ENCODE results near the gene POU3F1.

POU3F1 gene

DNA sequence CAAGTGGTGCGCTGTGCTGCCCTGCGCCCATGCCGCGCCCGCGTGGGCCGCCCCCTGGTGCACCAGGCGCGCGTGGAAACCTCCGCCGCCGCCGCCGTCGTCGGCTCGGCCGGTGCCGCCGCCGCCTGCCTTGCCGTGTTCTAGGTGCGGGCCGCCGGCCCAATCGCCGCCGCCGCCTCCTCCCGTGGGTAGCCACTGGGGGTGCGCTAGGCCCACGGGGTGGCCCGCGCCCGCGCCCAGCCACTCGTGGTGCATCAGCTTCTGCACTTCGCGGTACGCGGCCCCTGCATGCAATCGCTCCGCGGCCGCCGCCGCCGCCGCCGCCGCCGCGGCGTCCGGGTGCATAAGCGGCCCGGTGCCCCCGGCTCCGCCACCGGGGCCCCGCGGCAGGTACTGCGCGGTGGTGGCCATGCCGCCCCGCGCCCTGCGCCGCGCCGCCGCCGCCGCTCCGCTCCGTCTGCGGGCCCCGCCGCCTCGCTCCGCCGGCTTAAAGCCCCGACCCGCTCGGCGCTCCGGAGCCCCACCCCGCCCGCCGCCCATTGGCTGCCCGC, at the start of gene POU3F1:
Gene POU3F1 (minus strand): TSS at position 461 of the 551 bp plus-strand sequence. CDS start 50 bp downstream, at position 411.
- no peak for FAIRE-seq

DNA sequence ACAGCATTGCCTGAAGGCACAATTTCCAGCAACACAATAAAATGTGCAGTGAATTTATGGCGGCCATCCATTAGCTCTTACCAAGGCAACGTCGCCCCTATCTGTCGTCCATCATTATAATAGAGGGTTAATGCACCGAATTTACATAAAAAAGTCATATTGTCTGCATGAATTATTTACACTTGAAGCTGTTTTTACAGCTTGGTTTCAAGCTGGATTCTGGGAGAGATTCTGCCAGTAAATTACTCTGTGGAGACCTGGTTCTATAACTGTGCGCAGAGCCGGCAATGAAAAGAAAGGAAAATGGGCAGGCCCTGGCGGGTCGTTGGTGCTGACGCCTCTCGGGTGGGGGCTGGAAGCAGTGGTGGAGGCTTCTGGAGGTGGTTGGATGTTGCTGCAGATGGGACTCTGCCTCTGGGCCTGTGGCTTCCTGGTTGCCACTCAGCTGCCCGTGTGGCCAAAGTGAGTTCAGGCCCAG, 48.9 kb upstream of the POU3F1 start:
- no peak for FAIRE-seq

DNA sequence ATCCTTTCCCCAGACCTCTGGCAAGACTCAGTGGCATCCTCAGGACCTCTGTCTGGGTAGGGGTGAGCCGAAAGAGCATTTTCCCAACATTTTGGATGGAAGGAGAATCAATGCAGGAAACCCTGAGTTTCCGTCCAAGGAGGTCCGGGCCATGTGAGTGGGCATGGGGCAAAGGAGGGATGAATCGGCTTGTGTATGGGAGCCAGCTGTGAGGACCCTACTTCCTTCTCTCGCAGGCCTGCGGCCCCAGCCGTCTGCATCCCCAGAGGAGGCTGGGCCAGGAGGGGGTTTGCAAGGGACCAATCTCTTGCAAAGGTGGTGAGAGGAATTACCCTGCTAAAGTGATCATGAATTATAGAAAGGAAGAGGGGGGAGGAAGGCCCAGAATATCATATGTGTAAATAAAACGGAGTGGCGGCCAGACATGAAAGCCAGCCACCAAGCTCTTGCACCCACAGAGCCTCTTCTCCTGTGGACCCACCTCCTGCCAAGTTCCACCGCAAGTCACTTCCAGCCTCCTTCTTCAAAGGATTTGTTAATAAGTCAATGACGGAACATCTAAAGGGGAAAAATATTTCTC, 48.2 kb upstream of the POU3F1 start:
- no peak for FAIRE-seq

DNA sequence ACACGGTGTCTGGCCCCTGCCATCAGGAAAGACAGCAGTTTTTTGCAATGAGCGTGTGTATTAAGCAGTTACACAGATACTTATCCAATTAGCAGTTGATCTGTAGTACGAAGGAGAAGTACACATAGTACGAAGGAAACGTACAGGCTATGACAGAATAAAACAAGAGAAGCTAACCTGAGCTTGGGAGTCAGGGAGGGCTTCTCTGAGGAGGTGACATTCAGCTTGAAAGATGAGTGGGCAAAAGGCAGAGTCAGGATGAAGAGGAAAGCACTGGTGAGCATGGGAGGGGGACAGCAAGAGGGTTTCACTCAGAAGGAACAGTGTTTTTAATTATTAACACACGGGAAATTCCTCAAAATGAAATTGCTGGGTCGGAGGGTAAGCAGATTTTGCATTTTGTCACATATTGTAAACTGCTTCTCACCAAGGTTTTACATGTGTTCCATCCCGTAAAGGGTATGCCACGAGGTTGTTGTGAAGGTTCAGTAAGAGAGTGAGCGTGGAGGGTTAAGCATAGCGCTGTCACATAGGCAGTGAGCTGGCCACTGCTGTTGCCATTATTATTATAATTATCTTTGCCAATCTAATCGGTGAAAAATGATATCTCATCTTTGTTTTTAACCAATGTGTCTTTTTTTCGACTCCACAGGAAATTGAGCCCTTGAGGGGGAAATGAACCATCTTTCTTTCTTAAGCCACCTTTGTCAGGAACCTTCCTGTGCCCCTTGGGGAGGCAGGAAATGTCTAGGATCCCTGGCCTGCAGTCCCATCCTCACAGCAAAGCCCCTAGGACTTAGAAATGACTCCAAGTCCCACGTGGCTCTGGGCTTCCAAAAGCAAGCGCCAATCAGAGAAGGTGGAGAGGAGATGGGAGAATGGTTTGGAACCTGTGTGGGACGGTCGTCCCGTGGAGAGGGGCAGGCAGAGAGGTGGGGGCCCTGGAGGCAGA, 47.3 kb upstream of the POU3F1 start:
- FAIRE-seq, result no peak

DNA sequence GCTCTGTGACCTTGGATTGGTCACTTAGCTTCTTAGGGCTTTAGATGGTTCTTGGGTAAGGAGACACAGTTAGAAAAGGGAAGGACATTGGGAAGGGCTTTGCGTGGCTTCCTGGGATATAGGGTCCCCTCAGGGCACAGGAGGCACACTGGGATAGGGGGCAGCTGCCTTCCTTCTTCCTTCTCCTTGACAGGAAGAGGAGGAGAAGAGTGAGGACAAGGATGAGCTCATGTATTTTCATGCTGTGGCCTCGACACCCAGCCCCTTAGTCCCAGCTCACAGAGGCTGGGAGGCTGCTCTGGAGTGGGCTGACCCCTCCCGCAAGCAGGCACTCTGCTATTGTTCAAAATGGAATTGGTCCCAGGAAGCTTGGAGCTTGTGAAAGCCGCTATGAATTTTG, 45.7 kb upstream of the POU3F1 start:
- FAIRE-seq, result no peak

DNA sequence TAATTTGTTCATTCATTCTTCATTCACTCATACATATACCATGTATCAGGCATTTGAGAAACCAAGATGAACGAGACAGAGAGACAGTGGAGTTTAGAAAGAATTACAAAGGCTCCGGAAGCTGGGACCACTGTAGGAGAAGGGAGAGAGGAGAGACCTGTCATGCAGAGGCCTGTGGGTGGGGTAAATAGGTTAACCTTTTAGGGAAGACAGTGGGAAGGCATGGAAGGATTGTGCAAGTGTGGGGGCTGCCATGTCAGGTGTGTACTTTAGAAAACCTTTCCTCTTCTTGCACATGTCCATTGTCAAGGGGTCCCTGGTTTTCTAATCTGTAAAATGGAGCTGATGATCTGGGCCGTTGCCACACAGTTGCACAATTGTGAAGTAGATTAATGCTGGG, 44.2 kb upstream of the POU3F1 start:
- no peak for FAIRE-seq

DNA sequence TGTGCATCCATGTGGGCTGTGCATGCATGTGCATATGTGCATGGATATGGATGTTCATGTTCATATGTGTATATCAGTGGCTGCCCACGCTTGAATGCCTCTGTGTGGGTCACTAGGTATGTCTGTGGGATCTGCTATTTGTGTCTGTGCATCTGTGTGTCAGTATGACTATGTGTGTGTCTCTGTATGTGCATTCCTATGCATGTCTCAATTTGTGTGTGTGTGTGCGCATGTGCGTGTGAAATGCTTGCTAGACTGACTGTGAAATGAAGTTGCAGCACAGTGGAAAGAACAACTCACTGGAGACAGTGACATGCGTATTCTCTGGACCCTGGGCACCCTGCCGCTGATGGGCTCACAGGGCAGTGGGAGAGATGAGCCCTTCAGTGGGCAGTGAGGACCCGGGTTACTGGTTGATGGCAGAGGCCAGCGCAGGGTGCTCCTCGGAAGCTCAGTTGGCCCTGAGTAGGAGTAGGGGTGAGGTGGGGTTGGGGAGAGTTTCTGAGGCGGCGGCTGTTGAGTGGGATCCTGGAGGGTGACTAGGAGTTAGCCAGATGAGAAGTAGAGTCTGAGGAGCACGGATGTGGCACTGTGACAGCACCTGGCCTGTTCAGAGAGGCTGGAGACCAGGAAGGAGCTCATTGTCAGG, 43.2 kb upstream of the POU3F1 start:
- FAIRE-seq, result no peak

DNA sequence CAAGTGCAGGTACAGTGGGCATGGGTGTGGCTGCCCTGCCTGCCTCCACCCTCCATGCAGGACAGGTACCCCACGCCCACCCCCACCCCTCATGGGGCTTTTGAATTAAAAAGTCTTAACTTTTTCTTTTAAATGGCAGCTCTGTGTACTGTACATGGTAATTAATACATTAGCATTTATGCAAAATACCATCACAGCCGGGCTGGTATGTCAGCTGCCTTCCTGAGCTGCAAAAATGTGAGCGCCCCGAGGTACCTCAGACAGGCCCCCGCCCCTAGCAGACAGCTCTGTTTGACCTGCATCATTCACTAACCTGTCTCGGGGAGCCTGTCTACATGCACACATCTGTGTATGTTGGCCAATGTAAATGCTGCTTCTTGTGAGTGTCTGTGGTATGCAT, 42.2 kb upstream of the POU3F1 start:
- FAIRE-seq, result no peak

DNA sequence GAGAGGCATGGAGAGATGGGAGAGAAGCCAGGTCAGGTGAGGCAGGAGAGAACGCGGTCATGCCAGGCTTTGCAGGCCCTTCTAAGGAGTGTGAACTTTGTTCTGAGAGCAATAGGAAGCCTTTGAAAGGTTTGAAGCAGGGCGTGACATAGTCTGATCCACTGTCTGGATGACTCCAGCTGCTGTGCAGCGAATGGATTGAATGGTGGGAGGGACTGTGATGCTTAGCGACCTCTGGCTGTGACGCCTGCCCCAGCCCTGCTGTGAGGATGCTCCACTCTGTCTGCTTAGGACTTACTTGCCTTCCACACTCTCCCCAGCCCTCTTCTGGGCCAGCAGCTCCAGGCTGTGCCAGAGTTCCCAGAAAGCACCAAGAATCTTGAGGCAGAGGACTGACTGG, 41.8 kb upstream of the POU3F1 start:
- no peak for FAIRE-seq

DNA sequence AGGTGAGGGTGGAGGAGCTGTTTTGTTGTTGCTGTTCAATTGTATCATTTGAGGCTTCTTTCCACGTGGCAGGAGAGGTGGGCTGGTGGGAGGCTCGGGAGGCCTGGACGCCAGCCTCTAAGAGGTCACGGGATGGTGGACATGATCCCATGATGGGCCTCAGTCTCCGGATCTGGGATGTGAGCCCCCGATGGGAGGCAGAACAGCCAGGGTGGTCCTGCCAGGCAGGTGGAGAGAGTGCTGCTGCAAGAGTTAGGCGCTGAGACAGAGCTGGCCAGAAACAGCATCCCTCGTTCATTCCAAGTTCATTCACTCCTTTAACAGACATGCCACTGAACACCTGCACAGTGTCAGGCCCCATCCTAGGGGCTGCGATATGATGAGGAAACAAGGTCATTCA, 41.1 kb upstream of the POU3F1 start:
- FAIRE-seq, result no peak

DNA sequence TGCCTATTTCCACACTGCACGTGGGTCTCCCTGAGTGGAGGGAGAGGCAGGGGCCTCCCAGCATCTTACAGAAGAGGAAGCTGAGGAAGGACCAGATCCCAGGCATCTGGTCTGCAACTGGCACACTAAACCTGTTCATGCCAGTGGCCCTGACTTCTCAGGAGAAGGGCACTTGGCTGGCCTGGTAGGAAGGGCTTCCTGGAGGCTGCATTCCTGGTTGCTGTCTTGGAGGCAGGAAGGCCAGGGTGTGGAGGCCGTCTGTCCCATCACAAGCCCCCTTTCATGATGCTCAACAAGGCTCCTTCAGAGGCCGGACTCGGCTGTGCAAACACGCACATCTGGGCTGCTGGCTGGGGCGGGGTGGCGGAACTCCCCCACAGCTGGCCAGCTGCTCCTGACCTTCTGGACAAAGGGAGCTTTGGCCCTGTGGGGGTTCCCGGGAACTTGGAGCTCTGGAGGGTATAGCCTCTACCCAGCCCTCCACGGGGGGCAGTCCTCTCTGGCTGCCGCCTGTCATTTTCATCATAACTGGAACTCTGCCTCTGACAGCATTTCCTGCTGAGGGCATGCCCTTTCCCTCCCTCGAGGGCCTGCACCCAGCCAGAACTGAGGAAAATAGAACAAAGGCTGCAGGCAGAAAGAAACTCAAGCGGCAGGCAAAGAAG, 39.2 kb upstream of the POU3F1 start:
- FAIRE-seq, result no peak

DNA sequence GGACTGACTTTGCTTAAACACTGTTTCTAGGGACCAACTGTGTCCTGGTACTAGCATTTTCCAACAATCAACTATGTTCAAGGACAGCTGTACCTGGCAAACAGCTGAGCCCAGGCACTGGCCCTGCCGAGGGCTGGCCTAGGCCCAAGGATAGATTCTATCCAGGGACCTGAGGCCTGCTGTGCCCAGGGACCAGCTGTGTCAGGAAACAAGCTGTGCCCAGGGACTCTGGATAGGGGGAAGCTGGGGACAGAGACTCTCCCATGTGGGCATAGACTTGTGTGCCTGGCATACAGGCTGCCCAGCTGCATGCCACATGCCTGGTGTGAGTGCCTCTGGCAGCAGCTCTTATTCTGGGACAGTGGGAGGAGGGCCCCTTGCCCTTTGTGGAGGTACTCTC, 38.1 kb upstream of the POU3F1 start:
- no peak for FAIRE-seq

DNA sequence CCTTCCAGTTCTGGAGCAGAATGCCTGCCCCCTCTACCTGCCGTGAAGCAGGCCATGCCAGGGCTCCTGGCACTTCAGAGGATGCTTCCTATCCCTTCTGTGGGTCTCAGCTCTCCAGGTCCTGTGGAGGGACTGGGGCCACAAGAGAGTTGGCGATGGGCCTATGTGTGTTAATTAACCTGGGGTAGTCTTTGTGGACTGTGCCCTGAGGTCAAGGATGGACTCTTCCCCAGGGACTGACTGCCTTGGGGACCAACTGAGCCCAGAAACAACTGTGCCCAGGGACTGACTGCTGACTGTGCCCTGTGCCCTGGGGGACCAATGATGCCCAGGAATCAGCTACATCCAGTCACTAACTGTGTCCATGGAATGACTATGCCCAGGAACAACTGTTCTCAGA, 37.5 kb upstream of the POU3F1 start:
- FAIRE-seq, result no peak

DNA sequence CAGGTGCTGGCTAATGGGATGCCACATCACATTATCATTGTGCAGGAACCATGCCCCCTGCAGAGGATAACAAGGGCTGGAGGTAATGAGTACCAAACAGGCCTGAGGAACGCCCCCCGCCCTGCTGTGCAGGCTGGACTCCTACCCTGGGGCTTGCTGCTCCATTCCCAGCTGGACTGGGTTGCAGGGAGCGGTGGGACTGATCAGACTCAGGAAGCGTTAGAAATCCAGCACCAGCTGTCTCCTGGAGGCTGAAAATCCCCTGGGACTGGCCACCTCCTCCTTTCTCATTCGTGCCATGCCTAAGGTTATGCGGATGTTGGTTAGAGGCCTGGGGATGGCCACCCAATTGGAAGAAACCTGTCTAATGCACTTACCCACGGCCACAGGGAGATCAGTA, 36.9 kb upstream of the POU3F1 start:
- FAIRE-seq, result no peak

DNA sequence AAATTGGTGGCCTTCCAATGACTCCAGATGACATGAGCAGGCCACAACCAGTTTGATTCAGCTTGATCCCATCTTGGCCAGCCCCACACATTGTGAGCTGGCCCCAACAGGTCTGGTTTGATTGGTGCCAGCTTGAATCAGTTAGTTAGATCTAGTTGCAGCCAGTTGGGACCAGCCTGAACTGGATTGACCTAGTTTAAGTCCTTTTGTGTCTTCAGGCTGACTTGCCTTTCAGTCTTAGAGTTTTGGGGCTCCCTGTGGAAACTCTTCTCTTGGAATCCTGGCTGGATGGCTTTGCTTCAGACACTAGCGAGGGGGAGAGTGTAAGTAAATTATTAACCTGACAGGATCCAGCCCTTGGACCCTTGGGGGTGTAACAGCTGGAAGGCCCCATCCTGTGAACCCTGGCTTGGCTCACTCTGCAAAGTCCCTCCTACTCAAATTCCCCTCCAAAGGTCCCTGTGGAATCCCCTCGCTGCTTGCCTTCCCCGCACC, 36.2 kb upstream of the POU3F1 start:
- FAIRE-seq, result no peak

DNA sequence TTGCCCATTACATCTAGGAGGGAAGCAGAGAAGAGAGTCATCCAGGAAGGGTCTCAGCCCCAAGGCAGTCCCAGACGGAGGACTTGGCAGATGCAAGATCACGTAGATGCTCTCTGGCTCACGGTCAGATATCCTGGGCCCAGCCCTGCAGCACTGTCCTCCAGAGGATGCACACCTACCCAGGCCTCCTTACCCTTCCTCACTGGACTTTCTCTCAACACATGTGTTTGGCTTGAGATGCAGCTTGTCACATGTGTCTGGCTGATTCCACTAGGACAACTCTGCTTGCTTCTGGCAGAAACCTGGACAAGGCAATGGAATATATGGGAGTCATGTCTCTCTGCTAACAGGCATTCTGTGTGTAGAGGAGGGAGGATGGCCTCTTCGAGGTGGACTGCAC, 32.4 kb upstream of the POU3F1 start:
- FAIRE-seq, result no peak

DNA sequence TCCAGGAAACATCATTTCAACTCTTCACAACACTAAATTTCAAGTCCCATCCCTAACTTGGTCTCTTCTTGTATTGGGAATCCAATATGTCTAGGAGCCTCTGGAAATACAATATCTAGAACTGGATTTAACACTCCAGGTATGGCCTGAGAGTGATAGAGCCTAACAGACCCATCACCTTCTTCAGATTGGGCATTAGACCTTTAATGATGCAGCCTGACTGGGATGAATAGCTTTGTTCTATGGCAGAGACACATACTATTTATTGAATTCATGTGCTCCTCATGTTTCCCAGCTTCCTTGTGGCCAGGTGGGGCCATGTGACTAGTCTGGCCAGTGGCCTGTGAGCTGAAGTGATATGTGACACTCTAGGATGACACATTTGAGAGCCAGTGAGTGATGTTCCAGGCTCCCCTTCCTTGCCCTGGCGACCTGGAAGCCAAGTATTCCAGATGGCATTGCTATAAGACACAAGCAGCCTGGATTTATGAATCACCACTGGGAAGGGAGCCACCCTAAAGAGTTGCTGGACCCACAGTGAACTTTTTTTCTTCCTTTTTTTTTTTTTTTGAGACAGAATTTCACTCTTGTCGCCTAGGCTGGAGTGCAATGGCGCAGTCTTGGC, 31.0 kb upstream of the POU3F1 start:
- no peak for FAIRE-seq

DNA sequence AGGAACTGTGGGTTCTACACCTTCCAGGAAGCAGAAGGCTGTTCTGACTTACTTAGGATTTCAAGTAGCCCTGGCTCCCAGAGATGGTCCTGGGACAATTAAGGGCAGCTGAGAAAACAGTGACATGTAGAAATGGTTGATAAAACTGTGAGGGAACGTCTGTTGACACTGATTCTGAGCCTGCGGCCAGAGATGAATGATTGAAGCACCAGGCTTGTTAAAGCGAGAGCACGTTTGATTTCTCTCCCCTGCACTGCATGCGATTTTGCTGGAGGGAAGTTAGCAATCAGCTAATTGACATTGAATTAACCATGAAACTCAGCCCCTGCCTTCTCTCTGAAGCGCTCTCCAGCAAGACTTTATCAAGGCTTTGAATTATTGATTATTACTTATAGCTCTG, 29.9 kb upstream of the POU3F1 start:
- FAIRE-seq, result no peak

DNA sequence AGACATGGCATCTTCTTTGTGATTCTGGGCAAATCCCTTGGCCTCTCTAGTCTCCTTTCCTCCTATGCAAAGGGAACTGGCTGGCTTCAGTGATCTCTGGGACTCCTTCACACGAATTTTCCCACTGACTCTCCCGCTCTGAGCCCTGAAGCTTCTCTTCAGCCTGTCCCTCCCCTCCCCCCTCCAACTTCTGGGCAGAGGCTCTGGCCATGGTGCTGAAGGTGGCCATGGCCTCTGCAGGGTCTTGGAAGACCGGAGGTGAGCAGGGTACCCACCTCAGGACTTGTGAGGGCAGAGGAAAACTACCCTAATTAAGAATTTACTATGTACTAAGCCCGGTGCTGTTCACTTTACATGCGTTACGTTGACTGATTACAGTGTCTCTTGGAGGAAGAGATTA, 29.4 kb upstream of the POU3F1 start:
- FAIRE-seq, result no peak

DNA sequence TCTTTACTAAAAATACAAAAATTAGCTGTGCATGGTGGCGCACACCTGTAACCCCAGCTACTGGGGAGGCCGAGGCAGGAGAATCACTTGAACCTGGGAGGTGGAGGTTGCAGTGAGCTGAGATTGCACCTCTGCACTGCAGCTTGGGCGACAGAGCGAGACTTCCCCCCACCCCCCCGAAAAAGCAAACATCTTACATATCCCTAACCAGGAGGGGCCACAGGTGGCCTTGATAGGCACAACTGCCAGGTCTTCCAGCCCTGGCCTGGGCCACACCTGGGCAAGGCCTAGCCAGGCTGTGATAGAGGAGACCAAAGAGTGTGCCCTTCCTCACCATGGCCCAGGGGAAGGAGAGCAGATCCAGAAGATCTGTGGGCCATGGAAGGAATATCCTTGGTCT, 28.6 kb upstream of the POU3F1 start:
- FAIRE-seq, result no peak

DNA sequence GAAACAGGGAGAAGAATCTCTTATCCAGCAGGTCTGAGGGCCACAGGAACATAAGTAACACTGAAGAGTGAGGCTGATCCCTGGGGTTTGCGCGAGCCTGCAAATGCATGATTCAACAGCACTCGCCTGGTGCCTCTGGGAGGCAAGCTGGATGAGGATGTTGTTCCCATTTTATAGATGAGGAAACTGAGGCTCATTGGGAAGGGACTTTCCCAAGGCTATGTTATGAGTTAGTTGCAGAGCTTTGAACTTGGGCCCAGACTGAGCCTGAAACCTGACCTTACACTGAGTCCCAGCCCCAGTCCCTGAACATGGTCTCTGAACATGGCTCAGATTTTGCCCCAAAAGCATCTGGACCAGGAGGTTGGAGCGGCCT, 27.7 kb upstream of the POU3F1 start:
- no peak for FAIRE-seq

DNA sequence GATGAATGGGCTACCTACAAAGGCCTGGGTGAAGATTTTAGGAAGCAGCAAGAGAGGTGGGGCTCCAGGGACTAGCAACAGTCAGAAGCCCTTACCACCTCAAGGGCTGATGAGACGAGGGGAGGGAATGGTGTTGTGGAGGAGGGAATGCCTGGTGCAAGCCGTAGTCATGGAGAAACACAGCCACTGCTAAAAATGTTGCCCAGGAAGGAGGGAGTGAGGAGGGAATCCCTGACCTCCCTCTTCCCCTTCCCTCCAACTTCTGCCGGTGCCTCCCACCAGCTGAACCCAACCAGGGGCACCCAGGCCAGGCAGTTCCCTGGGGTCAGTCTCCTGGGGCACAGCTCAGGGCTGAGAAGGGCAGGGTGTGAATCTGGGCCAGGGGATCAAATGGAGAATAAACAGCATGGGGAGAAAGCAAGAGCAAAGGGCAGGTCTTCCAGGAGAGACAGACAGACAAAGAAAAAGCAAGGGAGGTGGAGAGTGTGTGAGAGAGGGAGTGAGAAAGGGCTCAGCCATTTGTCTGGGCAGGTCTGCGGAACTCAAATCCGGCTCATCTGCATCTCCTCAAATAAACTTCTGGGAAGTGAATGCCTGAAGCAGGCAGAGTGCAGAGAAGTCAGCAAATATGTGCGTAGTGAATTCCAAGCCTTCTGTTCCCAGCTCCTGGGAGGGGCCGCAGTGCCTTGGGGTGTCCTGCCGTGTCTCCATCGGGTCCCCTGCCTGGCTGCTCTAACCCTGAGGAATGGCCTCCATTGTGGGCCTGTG, 27.1 kb upstream of the POU3F1 start:
- no peak for FAIRE-seq

All from islet of Langerhans (tissue), 1 donor.